Type B pancreatic cell (in vitro differentiated cells): ENCODE data around the gene DMD. TPM values are rescaled to one million over a fixed set of nuclear protein-coding genes. Genes with fewer than 3 reads are reported as not detected.

Source experiments
- DNase-seq: peaks from one replicate; pipeline ENCODE4 v3.0.0; 2021; ENCODE audit warnings: mixed read lengths; ENCODE audit not compliant: unreplicated experiment; ENCODE audit errors: extremely low spot score
- H3K27ac Mint-ChIP-seq: 2 replicates; pipeline ENCODE4 v1.8.0; 2021; ENCODE audit warnings: mild to moderate bottlenecking, mixed read lengths
- H3K27me3 Mint-ChIP-seq: 2 replicates; pipeline ENCODE4 v1.8.0; 2021; ENCODE audit warnings: mixed read lengths
- H3K36me3 Mint-ChIP-seq: 2 replicates; pipeline ENCODE4 v1.8.0; 2021; ENCODE audit warnings: mixed read lengths
- H3K4me1 Mint-ChIP-seq: one replicate; pipeline ENCODE4 v1.8.0; 2021; ENCODE audit warnings: mixed read lengths; ENCODE audit not compliant: unreplicated experiment
- H3K4me3 Mint-ChIP-seq: 2 replicates; pipeline ENCODE4 v1.8.0; 2021; ENCODE audit warnings: mild to moderate bottlenecking, mixed read lengths
- H3K9me3 Mint-ChIP-seq: 2 replicates; pipeline ENCODE4 v1.8.0; 2021; ENCODE audit warnings: mixed read lengths
- CTCF ChIP-seq: fragments of 200-600 bp; sonication (generic); conservative IDR thresholded peaks from 2 replicates; pipeline ENCODE4 v1.5.0; 2021; ENCODE audit warnings: antibody characterized with exemption, mild to moderate bottlenecking
- total RNA-seq: library from RNA; stranded (reverse); gene quantifications from 2 replicates; pipeline ENCODE4 v1.2.1, GENCODE V29; 2021; ENCODE audit warnings: low replicate concordance

DMD gene
- total RNA-seq, 1 donor from 2014 or later: 57.1 TPM

- no peak overlapping the region for H3K4me3 Mint-ChIP-seq
- H3K9me3 Mint-ChIP-seq: no peaks in the 10 kb centered on the region
- no peaks in the 10 kb centered on the region for H3K4me1 Mint-ChIP-seq
- no peaks in the 10 kb centered on the region for H3K27me3 Mint-ChIP-seq
- no peak for DNase-seq
- no peak overlapping the region for H3K27ac Mint-ChIP-seq
- no peaks in the 10 kb centered on the region for H3K36me3 Mint-ChIP-seq
- no peak for TF ChIP-seq CTCF
Measured at GRCh38 chrX:32448945-32449344, 762.4 kb downstream of the DMD start.

GRCh38 chrX:32448320-32448719 is 763.0 kb downstream of the DMD start:
- Mint-ChIP-seq H3K27ac (no peak overlapping the region), H3K4me3 (no peak overlapping the region), H3K36me3 (no peaks in the 10 kb centered on the region), H3K27me3 (no peaks in the 10 kb centered on the region), H3K4me1 (no peaks in the 10 kb centered on the region), H3K9me3 (no peaks in the 10 kb centered on the region)
- no peak for TF ChIP-seq CTCF
- no peak for DNase-seq

GRCh38 chrX:32447640-32448039 is 763.7 kb downstream of the DMD start:
- Mint-ChIP-seq H3K27me3 (no peaks in the 10 kb centered on the region), H3K4me1 (no peaks in the 10 kb centered on the region), H3K9me3 (no peaks in the 10 kb centered on the region), H3K4me3 (no peak overlapping the region), H3K36me3 (no peaks in the 10 kb centered on the region), H3K27ac (no peak overlapping the region)
- no peak for DNase-seq
- no peak for TF ChIP-seq CTCF

GRCh38 chrX:32443841-32444240 is 767.5 kb downstream of the DMD start:
- H3K9me3 Mint-ChIP-seq: no peaks in the 10 kb centered on the region

GRCh38 chrX:32421266-32421665 is 790.1 kb downstream of the DMD start:
- Mint-ChIP-seq H3K27ac (no peak overlapping the region), H3K36me3 (no peaks in the 10 kb centered on the region), H3K4me1 (no peaks in the 10 kb centered on the region), H3K27me3 (no peaks in the 10 kb centered on the region), H3K9me3 (no peaks in the 10 kb centered on the region), H3K4me3 (no peak overlapping the region)
- TF ChIP-seq CTCF: no peak
- no peak for DNase-seq

More at GRCh38 chrX:32443841-32444240, 767.5 kb downstream of the DMD start:
- TF ChIP-seq CTCF: no peak
- no peaks in the 10 kb centered on the region for H3K4me1 Mint-ChIP-seq
- DNase-seq: no peak
- no peak overlapping the region for H3K27ac Mint-ChIP-seq
- H3K36me3 Mint-ChIP-seq: no peaks in the 10 kb centered on the region
- no peaks in the 10 kb centered on the region for H3K27me3 Mint-ChIP-seq
- no peak overlapping the region for H3K4me3 Mint-ChIP-seq

GRCh38 chrX:32408389-32408788 is 803.0 kb downstream of the DMD start:
- H3K4me1 Mint-ChIP-seq: no peaks in the 10 kb centered on the region
- TF ChIP-seq CTCF: peak; percentile 61
- H3K36me3 Mint-ChIP-seq: no peaks in the 10 kb centered on the region
- no peaks in the 10 kb centered on the region for H3K9me3 Mint-ChIP-seq
- no peaks in the 10 kb centered on the region for H3K27me3 Mint-ChIP-seq
- H3K4me3 Mint-ChIP-seq: no peak overlapping the region
- DNase-seq: no peak
- H3K27ac Mint-ChIP-seq: no peak overlapping the region
